ENCODE measurements around the gene ADCY2. TPM values are rescaled to one million over a fixed set of nuclear protein-coding genes. Genes with fewer than 3 reads are reported as not detected.

Gene ADCY2
- total RNA-seq, 8 experiments from 2014 or later, result 0.09 to 83.3 (median 8.9) TPM

DNA sequence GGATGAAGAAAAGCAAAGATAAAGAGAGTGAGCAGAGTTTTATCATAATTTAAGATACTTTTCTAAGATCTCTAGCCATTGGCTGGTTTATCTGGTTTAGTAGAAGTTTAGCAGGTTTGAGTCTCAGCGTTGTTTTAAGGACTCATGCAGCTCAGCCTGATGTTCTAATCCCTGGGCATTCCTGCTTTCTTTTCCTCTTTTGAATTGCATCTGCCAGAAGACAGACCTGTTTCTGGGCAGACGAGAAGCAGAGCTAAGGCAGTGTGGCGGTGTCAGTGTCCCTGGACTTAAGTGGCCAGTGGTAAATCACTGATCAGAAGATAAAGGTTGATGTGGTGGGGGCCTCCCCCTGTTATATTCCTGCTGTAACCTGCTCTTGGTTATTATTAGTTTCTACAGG is 138.6 kb downstream of the ADCY2 start:
- WGBS, 10 experiments, result 24 to 100% (median 80%) methylated on average over 1 to 3 of the region's 3 CpGs; no CpG with 5 or more reads in 1 of the 10 experiments
- no peak overlapping the region for H3K4me3 ChIP-seq
- H3K27ac ChIP-seq, result no peak overlapping the region
- no peaks in the 10 kb centered on the region for H3K4me1 ChIP-seq (replicated peaks in 1 of 2)
- no peak for ATAC-seq (replicated peaks in 6 of 8)
- in situ Hi-C loops (cut with MboI; ENCODE audit: low pct_unique_long_range_greater_than_20kb in 2 of 9, low sequenced_read_pairs in 9 of 9, unreplicated experiment in 9 of 9), result no loop called here

DNA sequence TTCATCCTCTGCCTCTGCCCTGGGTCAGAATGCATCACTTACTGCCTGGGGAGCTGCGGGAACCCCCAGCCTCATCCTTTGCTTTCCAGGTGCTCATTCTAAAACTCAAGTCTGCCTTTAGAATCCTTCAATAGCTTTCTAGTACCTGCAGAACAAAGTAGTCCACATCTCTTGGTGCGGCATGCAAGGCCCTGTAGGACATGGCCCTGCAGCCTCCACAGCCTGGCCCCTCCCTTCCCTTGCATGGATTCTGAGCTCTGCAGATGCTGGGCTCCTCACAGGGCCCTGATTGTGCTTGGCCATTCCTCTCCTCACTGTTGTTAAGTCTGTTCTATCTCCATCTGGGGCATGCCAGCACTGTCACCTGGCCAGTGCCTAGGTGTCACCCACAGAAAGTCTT is 141.6 kb downstream of the ADCY2 start:
- in situ Hi-C loops (cut with MboI; ENCODE audit: low pct_unique_long_range_greater_than_20kb in 2 of 9, low sequenced_read_pairs in 9 of 9, unreplicated experiment in 9 of 9), result no loop called here
- H3K4me3 ChIP-seq, result no peak overlapping the region
- H3K4me1 ChIP-seq (replicated peaks in 1 of 2), result peaks cover 0 to 5% of the 10 kb centered on the region in 2 donors
- ATAC-seq (replicated peaks in 6 of 8), result no peak
- WGBS, 10 experiments, result 0 to 100% (median 100%) methylated on average over 1 to 2 of the region's 2 CpGs; no CpG with 5 or more reads in 3 of the 10 experiments
- H3K27ac ChIP-seq, result no peak overlapping the region

DNA sequence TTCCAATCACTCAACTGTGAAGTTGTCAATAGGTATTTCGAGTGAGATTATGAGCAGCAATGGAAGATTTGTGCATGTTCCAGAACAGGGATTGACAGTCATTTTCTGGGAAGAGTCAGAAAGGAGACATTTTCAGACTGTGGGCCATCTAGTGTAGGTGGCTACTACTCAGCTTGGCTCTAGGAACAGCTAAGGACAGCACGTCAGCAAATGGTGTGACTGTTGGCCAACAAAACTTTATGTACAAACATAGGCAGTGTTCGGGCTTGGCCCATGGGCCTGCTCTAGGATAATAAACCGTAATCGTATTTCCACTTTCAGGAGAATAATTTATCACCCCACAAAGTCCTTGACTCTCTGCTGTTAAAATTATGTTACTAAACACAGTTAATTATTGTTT is 143.6 kb downstream of the ADCY2 start:
- peaks cover 0 to 5% of the 10 kb centered on the region in 2 donors for H3K4me1 ChIP-seq (replicated peaks in 1 of 2)
- in situ Hi-C loops (cut with MboI; ENCODE audit: low pct_unique_long_range_greater_than_20kb in 2 of 9, low sequenced_read_pairs in 9 of 9, unreplicated experiment in 9 of 9), result no loop called here
- H3K4me3 ChIP-seq, result no peak overlapping the region
- ATAC-seq (replicated peaks in 6 of 8), result no peak
- 17 to 92% (median 70%) methylated on average over 2 to 5 of the region's 5 CpGs; no CpG with 5 or more reads in 3 of the 10 experiments for WGBS, 10 experiments
- no peak overlapping the region for H3K27ac ChIP-seq

DNA sequence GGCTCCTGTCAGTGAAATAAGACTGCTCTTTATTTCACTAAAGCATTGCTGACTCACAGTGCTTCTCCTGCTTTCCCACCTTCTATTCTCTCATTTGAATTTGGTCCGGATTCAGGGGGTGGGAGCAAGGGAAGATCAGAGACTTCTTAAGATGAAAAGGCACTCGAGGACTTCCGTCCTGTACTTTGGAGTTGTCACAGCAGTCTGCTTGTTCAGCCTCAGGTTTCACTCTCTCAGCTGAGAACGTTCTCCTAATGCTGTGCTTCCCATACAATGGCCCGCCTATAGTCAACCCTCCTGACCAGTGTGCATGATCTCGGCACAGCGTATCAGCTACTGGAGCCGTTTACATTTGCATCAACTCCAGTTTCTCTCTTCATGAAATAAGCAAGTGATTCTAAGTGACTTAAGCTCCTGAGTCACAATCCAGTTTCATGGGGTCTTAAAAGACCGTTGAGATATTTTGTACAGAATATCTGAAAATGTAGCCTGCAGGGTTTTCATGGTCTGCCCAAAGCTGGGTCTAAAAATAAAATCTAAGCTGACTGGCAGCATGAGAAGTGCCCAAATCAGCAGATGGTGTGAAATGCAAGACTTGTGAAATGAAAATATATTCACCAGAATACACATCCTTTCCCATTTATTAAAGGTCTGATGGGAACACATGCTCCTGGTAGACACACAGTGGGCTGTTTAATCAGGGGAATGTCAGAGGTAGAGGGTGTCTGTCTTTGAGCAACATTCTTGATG is 145.0 kb downstream of the ADCY2 start:
- in situ Hi-C loops (cut with MboI; ENCODE audit: low pct_unique_long_range_greater_than_20kb in 2 of 9, low sequenced_read_pairs in 9 of 9, unreplicated experiment in 9 of 9), result no loop called here
- H3K27ac ChIP-seq, result no peak overlapping the region
- H3K4me1 ChIP-seq (replicated peaks in 1 of 2), result peaks cover 0 to 5% of the 10 kb centered on the region in 2 donors
- H3K4me3 ChIP-seq, result no peak overlapping the region
- 22 to 71% (median 52%) methylated on average over 2 to 9 of the region's 9 CpGs; no CpG with 5 or more reads in 4 of the 10 experiments for WGBS, 10 experiments
- peak in 1 of 8 experiments; percentile 62 for ATAC-seq (replicated peaks in 6 of 8)

DNA sequence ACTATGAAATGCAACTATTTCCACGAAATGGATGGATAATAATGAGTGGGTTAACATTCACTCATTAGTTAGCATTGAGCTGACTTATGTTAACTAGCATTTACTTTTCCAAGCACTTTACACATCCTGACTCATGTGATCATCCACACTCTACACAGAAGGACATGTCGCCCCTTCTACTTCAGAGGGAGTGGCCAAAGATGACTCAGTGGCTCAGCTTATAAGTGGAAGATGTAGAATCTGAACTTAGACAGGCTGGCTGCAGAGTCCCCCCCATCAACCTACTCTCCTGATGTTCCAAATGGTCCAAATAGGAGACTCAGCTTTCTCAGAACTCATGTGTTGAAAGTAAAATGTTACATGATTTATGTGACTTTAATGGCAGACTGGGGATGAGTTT is 146.0 kb downstream of the ADCY2 start:
- 0 to 100% (median 87%) methylated on average over 1 to 2 of the region's 2 CpGs; no CpG with 5 or more reads in 2 of the 10 experiments for WGBS, 10 experiments
- in situ Hi-C loops (cut with MboI; ENCODE audit: low pct_unique_long_range_greater_than_20kb in 2 of 9, low sequenced_read_pairs in 9 of 9, unreplicated experiment in 9 of 9), result no loop called here
- ATAC-seq (replicated peaks in 6 of 8), result no peak

DNA sequence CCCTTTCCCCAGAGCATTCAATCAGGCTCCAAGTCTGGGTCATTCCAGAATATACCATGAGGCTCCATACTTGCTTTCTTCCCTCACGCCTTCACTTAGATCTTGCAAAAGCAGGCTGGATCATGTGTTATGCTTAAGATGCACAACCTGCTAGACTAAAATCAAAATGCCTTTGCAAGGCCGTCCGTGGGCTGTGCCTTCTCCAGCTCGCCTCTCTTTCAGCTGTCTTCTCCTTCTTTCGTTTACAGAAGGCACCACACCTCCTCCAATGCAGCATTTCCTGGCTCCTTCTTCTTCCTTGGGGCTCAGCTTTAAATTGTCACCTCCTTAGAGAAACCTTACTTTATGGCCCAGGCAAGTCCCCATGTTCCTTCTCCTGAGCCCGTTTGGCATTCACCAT is 150.6 kb downstream of the ADCY2 start:
- H3K27ac ChIP-seq, result no peak overlapping the region
- H3K4me3 ChIP-seq, result no peak overlapping the region
- no peak for ATAC-seq (replicated peaks in 6 of 8)
- no peaks in the 10 kb centered on the region for H3K4me1 ChIP-seq (replicated peaks in 1 of 2)
- in situ Hi-C loops (cut with MboI; ENCODE audit: low pct_unique_long_range_greater_than_20kb in 2 of 9, low sequenced_read_pairs in 9 of 9, unreplicated experiment in 9 of 9), result no loop called here
- 0 to 89% (median 65%) methylated on average over 1 to 5 of the region's 6 CpGs; no CpG with 5 or more reads in 1 of the 10 experiments for WGBS, 10 experiments

More for the DNA sequence above, 146.0 kb downstream of the ADCY2 start:
- no peak overlapping the region for H3K4me3 ChIP-seq
- H3K4me1 ChIP-seq (replicated peaks in 1 of 2), result peaks cover 0 to 5% of the 10 kb centered on the region in 2 donors
- H3K27ac ChIP-seq, result no peak overlapping the region

DNA sequence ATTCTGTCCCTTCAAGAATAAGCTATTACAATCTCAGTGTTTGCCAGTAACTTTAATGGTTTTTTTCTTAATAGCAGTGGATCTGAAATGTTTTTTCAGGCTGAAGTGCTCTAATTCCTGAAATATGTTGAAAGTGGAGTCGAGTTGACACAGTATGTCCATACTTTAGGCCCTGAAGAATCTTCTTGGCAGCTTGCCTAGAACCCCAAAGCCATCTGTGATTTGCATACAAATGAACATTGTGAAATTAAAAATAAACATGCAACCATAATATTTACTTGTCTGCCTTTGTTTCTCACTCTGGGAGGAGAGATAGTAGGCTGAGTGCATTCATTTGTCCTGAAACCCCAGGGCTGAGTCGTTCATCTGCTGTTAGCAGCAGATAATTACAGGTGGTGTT is 152.7 kb downstream of the ADCY2 start:
- ATAC-seq (replicated peaks in 6 of 8), result peak in 4 of 8 experiments; percentile 19 to 45 (median 26)
- H3K4me1 ChIP-seq (replicated peaks in 1 of 2), result no peaks in the 10 kb centered on the region
- in situ Hi-C loops (cut with MboI; ENCODE audit: low pct_unique_long_range_greater_than_20kb in 2 of 9, low sequenced_read_pairs in 9 of 9, unreplicated experiment in 9 of 9), result no loop called here
- no peak overlapping the region for H3K4me3 ChIP-seq
- 0 to 83% (median 29%) methylated on average over 1 to 2 of the region's 2 CpGs; no CpG with 5 or more reads in 4 of the 10 experiments for WGBS, 10 experiments
- H3K27ac ChIP-seq, result no peak overlapping the region

DNA sequence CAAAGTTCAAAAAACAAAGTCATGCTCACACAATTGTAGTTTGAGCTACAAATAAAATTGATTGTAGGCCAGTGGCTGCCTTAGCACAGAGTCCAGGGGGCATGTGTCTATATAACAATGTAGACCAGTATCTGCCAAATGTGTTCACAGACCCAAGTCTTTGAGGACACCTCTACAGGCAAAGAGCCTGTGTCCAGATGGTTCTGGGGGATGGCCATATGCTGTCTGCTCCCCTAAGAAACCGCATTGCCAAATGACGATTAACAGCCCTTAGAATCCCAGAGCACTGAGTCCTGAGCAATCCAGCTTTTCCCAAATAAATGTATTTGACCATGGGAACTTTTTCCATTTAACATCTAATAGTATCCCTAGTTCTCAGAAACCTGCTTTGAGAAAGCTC is 169.6 kb downstream of the ADCY2 start:
- in situ Hi-C loops (cut with MboI; ENCODE audit: low pct_unique_long_range_greater_than_20kb in 2 of 9, low sequenced_read_pairs in 9 of 9, unreplicated experiment in 9 of 9), result no loop called here
- no peak for ATAC-seq (replicated peaks in 6 of 8)
- H3K4me1 ChIP-seq (replicated peaks in 1 of 2), result peaks cover 0 to 14% of the 10 kb centered on the region in 2 donors
- no peak overlapping the region for H3K27ac ChIP-seq
- H3K4me3 ChIP-seq, result no peak overlapping the region
- 29 to 100% (median 50%) methylated on average over 1 to 2 of the region's 2 CpGs; no CpG with 5 or more reads in 5 of the 10 experiments for WGBS, 10 experiments

DNA sequence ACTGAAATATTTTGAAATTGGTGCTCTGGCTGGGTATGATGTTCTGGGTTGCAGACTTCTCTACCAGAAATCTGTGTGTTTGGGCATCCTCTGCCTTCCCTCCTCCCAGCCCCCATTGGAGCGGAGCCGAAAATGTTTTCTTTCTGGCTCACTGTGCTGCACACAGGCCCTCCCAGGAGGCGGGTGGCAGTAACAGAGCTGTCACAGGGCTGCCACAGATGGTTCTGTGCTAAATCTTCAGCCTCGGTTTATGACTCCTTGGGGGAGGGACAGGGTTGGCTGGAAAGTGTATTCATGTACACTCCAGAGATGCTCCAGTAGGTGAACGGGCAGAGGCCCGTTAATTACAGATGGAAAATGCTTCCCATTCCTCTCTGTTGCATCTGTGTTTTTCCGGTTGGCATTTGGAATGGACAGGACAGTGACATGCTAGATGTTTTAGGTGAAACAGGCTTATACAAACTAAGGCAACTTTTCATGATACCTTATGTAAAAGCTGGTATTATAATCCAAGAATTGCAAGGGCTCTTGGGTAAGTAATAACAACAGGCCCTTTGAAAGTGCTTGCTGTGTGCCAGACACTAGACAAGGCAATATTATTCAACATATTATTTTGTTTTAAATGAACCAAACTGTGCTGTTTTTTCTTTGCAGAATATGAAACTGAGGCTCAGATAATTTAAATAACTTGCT is 180.2 kb downstream of the ADCY2 start:
- Histone ChIP-seq H3K4me3 (no peak overlapping the region), H3K4me1 (replicated peaks in 1 of 2) (peaks cover 0 to 9% of the 10 kb centered on the region in 2 donors), H3K27ac (no peak overlapping the region)
- peak in 4 of 8 experiments; percentile 31 to 79 (median 38) for ATAC-seq (replicated peaks in 6 of 8)
- in situ Hi-C loops (cut with MboI; ENCODE audit: low pct_unique_long_range_greater_than_20kb in 2 of 9, low sequenced_read_pairs in 9 of 9, unreplicated experiment in 9 of 9), result no loop called here
- WGBS, 10 experiments, result 0 to 100% (median 32%) methylated on average over 1 to 4 of the region's 7 CpGs; no CpG with 5 or more reads in 3 of the 10 experiments

DNA sequence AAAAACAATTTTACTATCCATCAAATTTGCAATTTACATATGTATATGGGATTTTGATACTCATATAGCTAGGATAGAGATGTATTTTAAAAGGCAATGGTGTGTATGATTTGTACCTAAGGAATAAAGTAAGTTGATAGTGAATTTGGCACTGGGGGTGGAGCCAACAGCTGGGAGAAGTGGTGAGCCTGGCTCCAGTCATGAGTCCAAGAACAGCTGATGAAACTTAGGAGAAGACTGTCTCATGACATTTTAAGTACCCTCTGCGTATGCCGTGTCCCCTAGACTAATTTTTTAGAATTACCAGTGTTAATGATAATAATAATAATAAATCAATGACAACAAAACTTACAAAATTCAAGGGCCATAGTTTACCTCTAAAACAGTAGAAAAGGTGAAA is 181.4 kb downstream of the ADCY2 start:
- H3K4me3 ChIP-seq, result no peak overlapping the region
- in situ Hi-C loops (cut with MboI; ENCODE audit: low pct_unique_long_range_greater_than_20kb in 2 of 9, low sequenced_read_pairs in 9 of 9, unreplicated experiment in 9 of 9), result no loop called here
- peaks cover 0 to 9% of the 10 kb centered on the region in 2 donors for H3K4me1 ChIP-seq (replicated peaks in 1 of 2)
- 33 to 100% (median 84%) methylated on average over 2 of the region's 2 CpGs; no CpG with 5 or more reads in 3 of the 10 experiments for WGBS, 10 experiments
- no peak overlapping the region for H3K27ac ChIP-seq
- no peak for ATAC-seq (replicated peaks in 6 of 8)

DNA sequence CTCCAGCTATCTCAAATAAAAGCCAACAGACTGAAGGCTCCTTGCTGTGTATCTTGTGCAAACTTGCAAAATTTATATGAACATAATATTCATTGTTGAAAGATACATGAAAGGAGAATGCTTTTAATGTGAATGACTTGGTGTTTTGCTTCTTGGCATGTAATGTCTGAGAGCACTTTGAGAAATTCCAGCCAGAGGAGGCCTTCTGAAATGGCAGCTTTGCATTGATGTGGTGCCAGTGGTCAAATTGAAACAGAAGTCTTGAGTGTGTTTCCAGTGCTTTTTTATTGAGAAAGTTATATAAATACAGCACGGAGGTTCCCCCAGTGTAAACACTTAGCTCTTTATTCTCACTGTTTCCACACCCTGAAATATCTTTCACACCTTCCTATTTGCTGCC is 182.1 kb downstream of the ADCY2 start:
- in situ Hi-C loops (cut with MboI; ENCODE audit: low pct_unique_long_range_greater_than_20kb in 2 of 9, low sequenced_read_pairs in 9 of 9, unreplicated experiment in 9 of 9), result no loop called here
- 0 to 100% (median 46%) methylated on average over 1 of the region's 1 CpG; no CpG with 5 or more reads in 2 of the 10 experiments for WGBS, 10 experiments
- no peak overlapping the region for H3K27ac ChIP-seq

DNA sequence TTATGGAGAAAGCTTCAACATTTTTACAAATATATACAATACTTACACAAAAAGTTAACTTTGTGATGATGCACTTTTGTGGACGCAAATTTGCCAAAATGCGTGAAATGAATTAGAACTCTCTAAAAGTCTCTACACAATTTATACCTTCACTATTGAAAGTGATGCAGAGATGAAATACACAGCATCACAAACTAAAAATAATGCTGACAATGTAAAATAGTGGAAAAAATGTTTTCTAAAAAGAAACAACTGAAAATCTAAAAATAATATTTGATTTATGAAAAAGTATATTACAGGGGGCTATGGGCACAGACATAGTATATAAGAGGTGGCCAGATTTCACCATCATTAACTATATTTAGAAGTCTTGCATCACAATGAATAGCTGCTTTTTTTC is 188.8 kb downstream of the ADCY2 start:
- WGBS, 10 experiments, result 63 to 100% (median 98%) methylated on average over 1 to 2 of the region's 2 CpGs
- Histone ChIP-seq H3K27ac (no peak overlapping the region), H3K4me1 (replicated peaks in 1 of 2) (no peaks in the 10 kb centered on the region), H3K4me3 (no peak overlapping the region)
- no peak for ATAC-seq (replicated peaks in 6 of 8)
- in situ Hi-C loops (cut with MboI; ENCODE audit: low pct_unique_long_range_greater_than_20kb in 2 of 9, low sequenced_read_pairs in 9 of 9, unreplicated experiment in 9 of 9), result no loop called here

More for the DNA sequence above, 182.1 kb downstream of the ADCY2 start:
- Histone ChIP-seq H3K4me1 (replicated peaks in 1 of 2) (peaks cover 0 to 9% of the 10 kb centered on the region in 2 donors), H3K4me3 (no peak overlapping the region)
- ATAC-seq (replicated peaks in 6 of 8), result no peak

DNA sequence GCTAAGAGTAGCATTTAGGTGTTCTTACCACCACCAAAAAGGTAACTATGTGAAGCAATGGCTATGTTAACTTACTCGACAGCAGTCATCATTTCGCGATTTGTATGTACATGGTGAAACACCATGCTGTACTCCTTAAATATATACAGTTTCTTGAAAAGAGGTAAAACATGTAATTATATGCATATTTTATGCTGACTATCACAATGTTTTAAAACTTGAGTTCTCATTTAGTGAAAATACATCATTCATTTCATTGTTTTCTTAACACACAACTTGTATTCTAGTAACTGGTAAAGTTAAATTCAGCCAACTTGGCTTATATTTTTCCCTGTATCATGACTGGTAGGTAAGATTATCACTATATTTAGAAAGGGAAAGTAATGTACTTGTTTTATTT is 189.9 kb downstream of the ADCY2 start:
- in situ Hi-C loops (cut with MboI; ENCODE audit: low pct_unique_long_range_greater_than_20kb in 2 of 9, low sequenced_read_pairs in 9 of 9, unreplicated experiment in 9 of 9), result no loop called here
- ATAC-seq (replicated peaks in 6 of 8), result no peak
- WGBS, 10 experiments, result 70 to 100% (median 100%) methylated on average over 1 to 3 of the region's 3 CpGs; no CpG with 5 or more reads in 3 of the 10 experiments

More for the DNA sequence above, 189.9 kb downstream of the ADCY2 start:
- no peak overlapping the region for H3K27ac ChIP-seq
- H3K4me3 ChIP-seq, result no peak overlapping the region
- no peaks in the 10 kb centered on the region for H3K4me1 ChIP-seq (replicated peaks in 1 of 2)
